HPDE6-E6E7 (cell line): ENCODE data around the gene TRAF3.

ENCODE experiments used
- DNase-seq: peaks from one replicate; pipeline ENCODE4 v3.0.0; 2011; ENCODE audit warnings: missing footprints; ENCODE audit errors: extremely low spot score

Gene TRAF3

GRCh38 chr14:102955636-102956408, 178.6 kb downstream of the TRAF3 start:
- DNase-seq: no peak

- DNase-seq: no peak
Observed at GRCh38 chr14:102957222-102957621, 180.0 kb downstream of the TRAF3 start.

GRCh38 chr14:102958461-102958860, 181.2 kb downstream of the TRAF3 start:
- no peak for DNase-seq
